Transverse colon (tissue), 3 donors: ENCODE measurements around the gene CTH.

Experiments used
- EP300 ChIP-seq: sonication (generic); formaldehyde crosslinking; IDR thresholded peaks from one replicate; pipeline ENCODE4 v1.6.1; 2017; ENCODE audit warnings: antibody characterized with exemption, low read depth
- TF ChIP-seq, protein P1 (sequence below), 5 experiments: fragments of 200-600 bp in 3 of 5; fragments of 450-650 bp in 2 of 5; sonication (generic) in 3 of 5; IDR thresholded peaks; 1 replicate in 2 of 5; 2 replicates in 3 of 5; pipeline ENCODE4 v1.5.1; 2016 to 2017; ENCODE audit warnings: antibody characterized with exemption in 5 of 5, inconsistent platforms in 3 of 5, mild to moderate bottlenecking in 2 of 5, moderate library complexity in 1 of 5

DNA sequence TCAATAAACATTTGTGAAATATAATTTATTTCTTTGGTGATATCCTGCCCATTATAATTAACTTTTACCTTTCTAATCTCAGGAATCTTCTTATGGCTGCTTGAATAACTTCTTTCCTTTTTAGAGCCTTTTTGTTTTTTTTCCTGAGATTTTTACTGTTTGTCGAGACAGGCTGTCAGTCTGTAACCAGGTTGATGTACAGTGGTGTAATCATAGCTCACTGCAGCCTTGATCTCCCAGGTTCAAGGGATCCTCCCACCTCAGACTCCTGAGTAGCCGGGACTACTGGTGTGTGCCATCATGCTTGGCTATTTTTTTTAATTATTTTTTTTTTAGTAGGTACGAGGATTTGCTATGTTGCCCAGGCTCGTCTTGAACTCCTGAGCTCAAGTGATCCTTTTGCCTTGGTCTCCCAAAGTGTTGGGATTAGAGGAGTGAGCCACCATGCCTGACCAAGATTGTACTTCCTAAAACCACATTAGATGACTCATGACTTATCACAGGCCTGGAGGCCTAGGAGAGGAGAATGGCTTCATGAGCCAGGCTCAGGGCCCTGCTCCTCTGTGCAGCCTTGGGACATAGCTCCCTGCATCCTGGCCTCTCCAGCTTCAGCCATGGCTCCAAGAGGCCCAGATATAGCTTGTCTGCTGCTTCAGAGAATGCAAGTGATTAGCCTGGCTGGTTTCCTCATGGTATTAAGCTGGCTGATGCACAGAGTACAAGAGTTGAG is 48.6 kb downstream of the CTH start:
- TF ChIP-seq, protein P1, sequence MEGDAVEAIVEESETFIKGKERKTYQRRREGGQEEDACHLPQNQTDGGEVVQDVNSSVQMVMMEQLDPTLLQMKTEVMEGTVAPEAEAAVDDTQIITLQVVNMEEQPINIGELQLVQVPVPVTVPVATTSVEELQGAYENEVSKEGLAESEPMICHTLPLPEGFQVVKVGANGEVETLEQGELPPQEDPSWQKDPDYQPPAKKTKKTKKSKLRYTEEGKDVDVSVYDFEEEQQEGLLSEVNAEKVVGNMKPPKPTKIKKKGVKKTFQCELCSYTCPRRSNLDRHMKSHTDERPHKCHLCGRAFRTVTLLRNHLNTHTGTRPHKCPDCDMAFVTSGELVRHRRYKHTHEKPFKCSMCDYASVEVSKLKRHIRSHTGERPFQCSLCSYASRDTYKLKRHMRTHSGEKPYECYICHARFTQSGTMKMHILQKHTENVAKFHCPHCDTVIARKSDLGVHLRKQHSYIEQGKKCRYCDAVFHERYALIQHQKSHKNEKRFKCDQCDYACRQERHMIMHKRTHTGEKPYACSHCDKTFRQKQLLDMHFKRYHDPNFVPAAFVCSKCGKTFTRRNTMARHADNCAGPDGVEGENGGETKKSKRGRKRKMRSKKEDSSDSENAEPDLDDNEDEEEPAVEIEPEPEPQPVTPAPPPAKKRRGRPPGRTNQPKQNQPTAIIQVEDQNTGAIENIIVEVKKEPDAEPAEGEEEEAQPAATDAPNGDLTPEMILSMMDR (IDR thresholded peaks at IDR 0.05) = no peak
- no peak for TF ChIP-seq EP300
